ENCODE measurements around the gene KCNJ15.

Gene KCNJ15

DNA sequence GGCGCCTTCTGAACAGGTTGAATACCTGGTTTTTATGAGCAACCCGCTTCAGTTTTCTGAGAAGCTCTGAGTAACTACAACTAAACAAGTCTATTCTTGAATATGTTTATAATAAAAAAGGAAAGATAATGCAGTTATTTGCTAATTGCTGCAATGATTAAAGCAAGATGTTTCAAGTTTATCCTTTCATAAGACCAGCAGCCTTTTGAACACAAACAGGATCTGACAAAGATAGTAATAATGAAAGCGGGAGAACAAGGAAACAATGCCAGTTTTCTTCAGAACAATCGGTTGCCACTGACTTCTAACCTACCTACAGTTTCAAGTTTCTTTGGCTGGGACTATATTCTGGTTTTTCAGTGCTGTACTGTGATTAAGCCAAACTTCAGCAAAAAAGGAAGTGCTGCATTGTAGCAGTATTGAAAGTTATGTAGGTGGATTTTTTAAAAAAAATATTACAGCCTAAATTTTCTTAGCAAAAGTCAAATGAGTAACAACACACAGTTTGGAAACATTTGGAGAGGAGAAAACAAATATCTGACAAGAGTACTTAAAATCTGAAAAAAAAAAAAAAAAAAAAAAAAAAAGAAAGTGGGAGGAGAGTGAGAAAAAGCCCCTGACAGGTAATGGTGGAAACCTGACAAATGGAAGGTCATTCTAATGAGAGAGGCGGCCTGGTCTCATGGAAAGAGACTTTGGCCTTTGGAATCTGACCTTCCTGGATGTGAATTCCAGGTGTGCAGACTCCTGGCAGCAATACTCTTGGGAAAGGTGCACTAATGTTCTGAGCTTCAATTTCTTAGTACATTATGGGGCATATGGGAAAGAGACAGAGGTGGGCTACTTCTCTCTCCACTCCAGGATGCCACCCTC is 11.4 kb downstream of the KCNJ15 start:
- no peak for DNase-seq (ENCODE audit: low read depth in 2 of 3, low spot score in 1 of 3)

DNA sequence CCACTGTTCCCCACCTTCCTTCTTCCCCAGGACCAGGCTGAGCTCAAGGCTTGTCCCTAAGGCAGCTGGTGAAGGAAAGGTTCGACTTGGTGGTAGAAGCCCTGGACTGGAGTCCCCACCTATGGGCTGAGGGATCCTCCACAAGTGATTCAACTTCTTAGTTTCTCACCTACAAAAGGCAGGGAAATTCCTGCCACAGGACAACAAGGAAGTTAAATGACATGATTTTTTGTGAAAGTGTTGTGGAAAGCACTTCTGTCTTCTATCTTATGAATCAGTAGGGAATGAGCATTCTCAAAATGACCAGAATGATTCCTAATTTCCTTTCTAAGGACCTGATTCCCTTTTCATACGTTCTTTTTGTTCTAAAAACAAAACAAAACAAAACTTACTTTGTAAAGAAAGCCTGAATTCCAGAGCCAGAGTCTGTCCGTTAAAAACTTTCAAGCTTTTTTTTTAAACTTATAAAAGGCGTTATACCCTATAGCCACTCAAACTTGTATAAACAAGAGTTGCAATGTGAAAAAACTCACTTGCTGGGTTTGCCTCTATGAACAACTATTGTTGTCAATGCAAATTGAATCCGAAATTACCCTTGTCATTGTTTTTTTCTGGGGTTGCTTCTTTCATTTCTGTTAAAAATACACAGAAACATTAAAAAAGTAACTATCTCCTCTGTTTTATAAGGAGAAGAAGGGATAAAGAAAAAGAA is 12.2 kb downstream of the KCNJ15 start:
- DNase-seq (ENCODE audit: low read depth in 2 of 3, low spot score in 1 of 3): no peak

DNA sequence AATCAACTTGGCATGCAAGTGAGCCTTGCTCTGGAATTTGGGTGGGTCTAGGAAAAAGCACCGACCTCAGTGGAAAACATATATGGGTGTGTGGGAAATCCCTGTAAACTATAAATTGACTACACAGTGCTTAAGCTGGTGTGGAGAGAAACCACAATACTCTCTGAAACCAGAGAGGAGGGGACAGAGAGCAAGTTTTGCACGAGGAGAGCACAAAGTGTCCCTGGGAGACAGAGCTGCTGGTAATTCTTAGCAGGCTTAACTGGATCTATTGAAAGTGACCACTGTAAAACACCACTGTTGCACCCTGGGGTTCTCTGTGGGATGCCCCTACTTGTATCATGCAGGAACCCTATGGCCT is 12.8 kb downstream of the KCNJ15 start:
- DNase-seq (ENCODE audit: low read depth in 2 of 3, low spot score in 1 of 3): no peak

DNA sequence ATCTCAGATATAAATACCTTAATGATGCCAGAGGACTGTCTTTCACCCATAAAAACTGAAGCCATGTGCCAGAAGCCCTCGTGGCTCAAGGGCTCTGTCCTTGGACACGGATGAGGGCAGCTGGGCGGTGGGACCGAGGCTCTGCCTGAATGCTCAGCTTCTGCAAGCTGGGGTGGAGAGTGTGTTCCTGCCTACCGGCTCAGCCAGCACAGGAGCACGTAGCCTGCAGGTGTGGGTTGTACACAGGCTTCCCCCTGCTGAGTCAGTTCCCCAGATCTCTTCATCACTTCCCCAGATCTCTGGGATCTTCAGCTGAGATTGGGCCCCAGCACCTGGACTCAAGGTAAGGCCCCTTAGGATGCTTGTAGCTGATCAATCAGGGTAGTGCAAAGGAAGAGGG is 15.4 kb downstream of the KCNJ15 start:
- no peak for DNase-seq (ENCODE audit: low read depth in 2 of 3, low spot score in 1 of 3)

DNA sequence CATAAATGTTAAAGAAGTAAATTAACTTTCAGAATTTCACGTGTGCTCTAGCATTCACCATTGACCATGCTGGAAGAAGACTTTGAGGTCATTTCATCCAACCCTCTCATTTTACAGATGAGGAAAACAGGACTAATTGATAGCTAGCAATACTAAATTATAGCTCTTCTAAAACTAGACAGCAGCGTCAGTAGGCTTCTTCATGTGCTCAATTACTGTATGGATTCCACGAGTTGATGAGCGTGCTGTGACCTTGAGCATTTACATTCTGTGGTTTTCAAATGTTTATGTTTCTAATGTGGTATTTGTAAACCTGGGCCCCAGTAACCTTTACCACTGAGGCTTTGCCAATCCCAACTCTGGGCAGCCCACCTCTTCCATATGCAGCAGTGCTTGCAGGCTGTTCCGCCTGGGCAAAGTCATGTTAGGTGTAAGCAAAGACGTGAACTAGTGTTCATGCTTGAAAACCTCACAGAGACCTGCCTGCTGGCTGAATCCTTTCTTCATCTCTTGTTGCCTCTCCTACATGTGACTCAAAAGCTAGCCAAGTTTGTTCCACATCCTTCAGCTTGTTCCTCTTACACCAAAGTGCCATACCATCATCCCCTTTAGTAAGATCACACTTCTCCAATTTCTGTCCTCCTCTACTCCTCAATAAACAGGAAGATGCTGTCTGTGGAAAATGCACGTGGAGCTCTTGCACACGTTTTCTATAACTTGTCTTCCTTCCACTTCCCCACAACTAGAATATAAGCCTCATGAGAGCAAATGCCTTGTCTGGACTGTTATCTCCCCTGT is 17.2 kb downstream of the KCNJ15 start:
- no peak for DNase-seq (ENCODE audit: low read depth in 2 of 3, low spot score in 1 of 3)

DNA sequence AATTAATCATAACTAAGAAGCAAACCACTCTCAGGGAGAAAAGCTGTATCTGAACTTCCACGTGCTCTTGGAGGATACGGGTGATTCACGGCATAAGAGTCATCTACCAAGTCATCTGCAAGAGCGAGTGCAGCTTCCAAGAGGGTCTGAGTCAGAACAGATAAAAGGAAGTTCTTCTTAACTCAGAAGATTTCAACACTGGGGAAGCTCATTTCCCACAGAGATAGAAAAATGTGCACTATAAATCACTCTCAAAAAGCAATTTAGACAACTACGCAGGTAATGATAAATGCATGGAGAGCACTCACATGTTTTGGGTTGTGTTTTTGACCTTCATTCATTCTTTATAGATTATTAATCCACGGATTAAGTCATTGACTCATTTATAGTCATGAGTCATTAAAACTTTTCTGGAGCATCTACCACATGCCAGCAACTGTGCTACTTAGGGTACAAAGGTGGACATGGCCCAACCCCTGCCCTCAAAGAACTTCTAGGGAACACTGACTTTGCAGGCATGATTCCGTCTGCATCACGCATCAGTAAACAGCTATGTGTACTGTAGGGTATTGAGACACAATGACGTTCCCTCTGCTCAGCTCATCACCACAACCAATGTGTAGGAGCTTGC is 20.8 kb downstream of the KCNJ15 start:
- peak in 1 of 3 donors; percentile 10 for DNase-seq (ENCODE audit: low read depth in 2 of 3, low spot score in 1 of 3)

DNA sequence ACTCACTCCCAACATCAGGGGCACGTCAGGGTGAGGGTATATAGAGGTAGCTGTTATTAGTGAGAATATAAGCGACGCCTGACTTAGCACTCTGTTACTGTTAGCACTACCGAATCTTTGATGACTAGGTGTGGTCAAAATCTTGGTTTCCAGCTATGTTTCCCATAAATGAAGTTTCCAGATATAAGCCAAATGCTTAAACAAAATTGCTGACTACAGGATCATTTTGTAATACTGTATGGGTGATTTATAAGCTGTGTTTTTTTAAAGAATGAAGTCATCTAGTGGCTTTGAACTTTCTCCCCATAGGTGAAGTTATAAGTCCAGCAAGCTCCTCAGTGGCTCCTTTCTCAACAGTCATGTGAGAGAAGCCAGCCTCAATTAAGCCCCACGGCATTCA is 23.7 kb downstream of the KCNJ15 start:
- DNase-seq (ENCODE audit: low read depth in 2 of 3, low spot score in 1 of 3): no peak

DNA sequence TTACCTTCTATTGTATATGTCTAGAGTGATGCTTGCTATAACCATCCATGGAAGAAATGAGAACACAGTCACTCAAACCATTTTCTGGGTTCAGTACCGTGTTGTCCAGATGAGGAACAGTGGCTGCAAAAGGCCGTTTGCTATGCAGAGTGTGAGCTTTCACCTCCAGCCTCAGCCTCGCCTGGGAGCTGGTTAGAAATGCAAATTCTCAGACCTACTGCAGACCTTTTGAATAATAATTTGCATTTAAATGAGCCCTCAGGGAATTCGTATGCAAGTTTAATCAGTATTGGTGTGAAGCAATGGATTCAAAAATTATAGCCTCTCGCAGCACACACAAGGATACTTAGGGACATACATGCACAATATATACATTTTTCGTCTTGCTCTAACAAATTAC is 24.1 kb downstream of the KCNJ15 start:
- DNase-seq (ENCODE audit: low read depth in 2 of 3, low spot score in 1 of 3): no peak

DNA sequence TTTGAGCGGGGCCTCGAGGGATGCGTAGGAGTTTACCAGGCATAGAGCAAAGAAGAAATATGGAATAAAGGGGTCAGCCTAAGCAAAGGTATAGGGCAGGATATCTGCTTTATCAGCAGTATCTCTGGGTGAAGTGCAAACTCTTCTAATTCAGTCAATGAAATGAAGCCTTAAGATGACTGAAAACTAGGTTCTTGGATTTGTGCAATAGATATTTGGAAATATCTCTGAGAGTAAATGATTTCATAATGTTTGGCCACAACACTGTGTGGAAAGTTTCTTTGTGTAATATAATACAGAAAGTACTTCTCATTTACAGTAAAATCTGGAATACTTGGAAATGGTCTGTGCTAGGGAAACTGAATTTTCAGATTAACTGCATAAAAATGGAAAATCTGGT is 26.1 kb downstream of the KCNJ15 start:
- DNase-seq (ENCODE audit: low read depth in 2 of 3, low spot score in 1 of 3): no peak

DNA sequence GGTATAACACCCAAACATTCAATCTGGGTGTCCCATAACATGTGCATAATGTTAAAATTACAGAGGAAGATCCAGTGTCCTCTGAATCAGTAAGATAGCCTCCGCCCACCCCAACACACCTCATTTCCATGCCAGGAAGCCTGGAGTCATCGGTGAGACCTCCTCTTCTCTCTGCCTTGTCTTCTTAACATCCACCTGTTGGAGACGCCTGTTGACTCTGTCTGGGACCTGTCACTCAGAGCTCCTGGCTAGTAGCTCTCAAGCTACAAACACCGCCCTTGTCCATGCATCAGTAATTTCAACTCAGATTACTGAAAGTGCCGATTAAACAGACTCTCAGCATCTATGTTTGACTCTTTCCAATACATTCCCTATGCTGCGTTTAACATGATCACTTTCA is 27.4 kb downstream of the KCNJ15 start:
- DNase-seq (ENCODE audit: low read depth in 2 of 3, low spot score in 1 of 3): no peak

DNA sequence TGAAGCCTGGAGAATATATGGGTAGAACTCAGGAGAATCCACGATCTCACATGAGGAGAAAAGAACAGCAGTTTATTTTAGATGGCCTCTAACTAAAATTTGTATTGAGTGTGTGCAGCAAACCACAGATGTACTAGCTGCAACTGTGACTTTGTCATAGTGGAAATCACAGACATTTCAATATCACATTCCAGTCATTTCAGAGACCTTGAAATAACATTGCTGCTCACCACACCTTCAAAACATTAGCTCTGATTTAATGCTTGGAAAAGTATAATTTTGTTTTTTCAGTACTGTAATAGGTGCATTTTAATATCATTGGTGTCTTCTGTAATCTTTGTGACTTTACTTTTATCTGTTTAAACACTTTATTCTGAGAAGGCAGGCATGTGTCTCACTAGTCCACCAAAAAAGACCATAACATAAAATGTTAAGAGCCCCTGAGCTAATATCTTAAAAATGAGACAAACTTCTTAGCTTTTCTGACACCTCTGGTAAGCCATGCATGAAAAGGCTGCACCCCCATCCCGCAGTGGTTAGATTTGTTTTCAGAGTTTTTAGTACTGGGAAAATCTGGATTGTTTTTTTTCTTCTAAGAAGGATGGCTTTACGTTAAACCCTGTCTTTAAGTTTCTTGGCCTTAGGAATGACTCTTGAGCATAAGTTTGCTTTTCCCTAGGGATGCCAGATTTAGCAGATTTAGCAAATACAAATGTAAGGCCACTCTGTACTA is 30.1 kb downstream of the KCNJ15 start:
- no peak for DNase-seq (ENCODE audit: low read depth in 2 of 3, low spot score in 1 of 3)

DNA sequence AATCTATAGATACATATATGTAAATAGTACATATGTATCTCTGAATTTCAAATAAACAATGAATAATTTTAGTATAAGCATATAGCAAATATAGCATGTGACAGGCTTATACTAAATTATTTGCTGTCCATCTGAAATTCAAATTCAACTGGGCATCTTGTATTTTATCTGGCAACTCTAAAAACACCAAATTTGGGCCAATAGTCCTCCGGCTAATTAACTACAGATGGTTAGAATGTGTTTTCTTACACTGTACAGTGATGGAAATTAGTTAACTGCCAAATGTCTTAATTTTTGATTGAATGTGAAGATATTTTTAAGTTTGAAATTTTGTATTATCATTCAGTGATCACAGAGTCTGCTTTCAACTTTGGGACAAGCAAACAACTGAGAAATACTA is 30.7 kb downstream of the KCNJ15 start:
- DNase-seq (ENCODE audit: low read depth in 2 of 3, low spot score in 1 of 3): no peak

DNA sequence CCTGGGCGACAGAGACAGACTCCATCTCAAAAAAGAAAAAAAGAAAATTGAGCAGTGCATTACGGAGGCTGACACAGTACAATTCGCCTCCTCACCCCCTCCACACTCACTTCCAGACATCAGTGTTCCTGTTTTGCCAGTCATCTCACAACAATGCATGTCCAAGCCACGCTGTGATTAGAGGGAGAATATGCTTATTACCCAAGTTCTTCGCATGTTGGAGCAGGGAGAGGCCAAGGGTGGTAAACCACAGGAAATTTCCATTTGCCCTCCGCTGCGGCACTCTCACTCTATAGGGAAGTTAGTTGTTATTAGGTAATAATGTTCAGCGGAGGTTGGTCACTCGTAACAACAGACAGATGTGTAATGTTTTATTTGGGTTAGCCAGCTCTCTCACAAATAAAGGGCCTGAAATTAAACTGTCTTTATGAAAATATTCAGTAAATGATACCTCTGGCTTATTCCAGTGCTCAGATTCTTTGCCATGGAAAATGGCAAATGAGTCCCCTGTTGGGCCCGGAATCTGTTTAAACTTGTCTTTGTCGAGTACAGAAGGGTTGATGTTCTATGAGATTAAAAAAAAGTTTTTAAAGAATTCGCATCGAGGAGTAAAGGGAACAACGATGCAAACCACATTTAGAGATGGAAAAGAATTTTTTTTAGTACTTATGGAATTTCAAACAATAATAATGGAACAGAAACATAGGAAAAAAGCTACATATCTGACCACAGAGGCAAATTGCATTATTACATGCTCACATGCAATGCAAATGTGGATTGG is 33.1 kb downstream of the KCNJ15 start:
- DNase-seq (ENCODE audit: low read depth in 2 of 3, low spot score in 1 of 3): no peak

DNA sequence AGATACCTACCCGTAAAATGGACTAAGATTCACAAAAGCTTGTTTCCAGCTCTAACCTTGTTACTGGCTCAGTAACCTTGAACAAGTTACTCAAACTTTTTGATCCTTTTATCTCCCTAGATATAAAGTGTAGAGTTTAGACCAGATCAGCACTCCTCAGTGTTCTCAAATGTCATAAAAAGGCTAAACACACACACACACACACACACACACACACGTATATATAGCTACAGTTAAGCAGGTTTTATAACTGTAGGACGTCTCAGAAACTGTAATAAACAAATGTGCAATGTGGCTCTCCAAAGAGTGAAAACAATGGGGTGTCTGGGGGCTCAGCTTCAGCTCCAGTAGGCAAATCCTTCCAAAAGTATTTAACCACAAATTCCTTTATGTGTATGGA is 34.0 kb downstream of the KCNJ15 start:
- DNase-seq (ENCODE audit: low read depth in 2 of 3, low spot score in 1 of 3): no peak

DNA sequence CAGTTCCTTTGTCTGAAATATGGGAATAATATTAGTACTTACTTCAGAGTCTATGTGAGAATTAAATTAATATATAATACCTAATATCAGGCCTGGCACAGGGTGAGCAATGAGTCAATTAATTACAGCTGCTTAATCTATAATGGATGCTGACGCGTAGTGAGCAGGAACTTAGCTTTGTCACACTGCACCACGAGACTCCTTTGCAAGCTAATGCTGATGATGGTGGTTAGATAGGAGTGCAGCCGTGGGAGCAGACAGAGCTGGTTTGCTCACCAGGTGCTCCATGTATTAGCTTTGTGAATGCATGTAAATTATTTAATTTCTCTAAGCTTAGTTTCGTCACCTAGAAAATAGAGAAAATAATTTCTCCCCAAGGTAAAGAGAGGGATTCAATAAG is 35.1 kb downstream of the KCNJ15 start:
- no peak for DNase-seq (ENCODE audit: low read depth in 2 of 3, low spot score in 1 of 3)

DNA sequence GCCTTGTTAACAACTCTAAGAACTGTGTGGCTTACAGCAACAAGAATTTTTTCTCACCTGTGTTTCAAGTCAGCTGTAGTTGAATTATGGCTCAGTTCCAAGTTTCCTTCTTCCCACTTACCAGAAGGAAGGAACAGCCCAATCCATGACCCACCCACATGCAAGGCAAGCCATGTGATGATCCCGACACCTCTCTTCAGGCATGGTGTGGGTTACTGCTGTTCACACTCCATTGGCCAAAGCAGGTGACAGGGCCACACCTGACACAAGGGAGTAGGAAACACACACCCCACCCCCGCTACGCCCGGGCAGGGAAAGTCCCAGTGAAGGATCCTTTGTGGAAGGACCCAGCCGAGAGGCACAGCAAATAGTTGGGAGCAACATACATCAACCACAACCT is 36.3 kb downstream of the KCNJ15 start:
- DNase-seq (ENCODE audit: low read depth in 2 of 3, low spot score in 1 of 3): no peak

DNA sequence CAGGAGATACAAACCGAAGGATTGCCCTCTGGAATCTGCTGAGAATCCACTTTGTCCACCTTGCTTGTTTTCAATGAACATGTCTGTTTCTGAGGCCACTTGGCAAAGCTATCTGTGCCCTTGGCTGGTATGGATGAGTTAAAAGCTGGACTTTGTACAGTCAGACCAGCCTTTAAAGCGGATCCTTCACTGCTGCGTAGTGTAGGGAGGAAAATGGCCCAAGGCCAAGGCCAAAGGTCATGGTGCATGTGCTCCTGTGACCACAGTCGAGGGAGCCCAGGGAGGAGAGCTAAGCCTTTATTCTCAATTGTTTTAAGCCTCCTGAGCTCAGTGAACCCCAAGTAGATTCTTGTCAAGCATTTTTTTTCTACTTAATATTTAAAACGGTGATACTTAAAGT is 37.0 kb downstream of the KCNJ15 start:
- no peak for DNase-seq (ENCODE audit: low read depth in 2 of 3, low spot score in 1 of 3)

DNA sequence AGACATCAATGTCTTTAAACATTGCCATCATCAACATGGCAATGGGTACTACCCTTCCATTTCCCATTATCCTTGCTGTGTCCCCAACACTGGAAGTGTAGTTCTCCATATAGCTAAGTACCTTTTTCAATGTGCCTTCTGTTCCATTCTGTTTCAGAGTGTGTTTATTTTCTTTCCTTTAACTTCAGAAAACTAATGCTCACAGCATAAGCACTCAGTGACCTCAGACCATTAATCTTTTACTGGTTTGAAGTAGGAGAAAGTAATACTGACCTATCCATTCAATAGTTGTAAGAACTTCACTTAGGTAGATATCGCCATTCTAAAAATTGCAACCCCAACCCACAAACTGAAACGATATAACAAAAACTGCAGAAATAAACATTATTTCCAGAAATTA is 37.8 kb downstream of the KCNJ15 start:
- DNase-seq (ENCODE audit: low read depth in 2 of 3, low spot score in 1 of 3): no peak

DNA sequence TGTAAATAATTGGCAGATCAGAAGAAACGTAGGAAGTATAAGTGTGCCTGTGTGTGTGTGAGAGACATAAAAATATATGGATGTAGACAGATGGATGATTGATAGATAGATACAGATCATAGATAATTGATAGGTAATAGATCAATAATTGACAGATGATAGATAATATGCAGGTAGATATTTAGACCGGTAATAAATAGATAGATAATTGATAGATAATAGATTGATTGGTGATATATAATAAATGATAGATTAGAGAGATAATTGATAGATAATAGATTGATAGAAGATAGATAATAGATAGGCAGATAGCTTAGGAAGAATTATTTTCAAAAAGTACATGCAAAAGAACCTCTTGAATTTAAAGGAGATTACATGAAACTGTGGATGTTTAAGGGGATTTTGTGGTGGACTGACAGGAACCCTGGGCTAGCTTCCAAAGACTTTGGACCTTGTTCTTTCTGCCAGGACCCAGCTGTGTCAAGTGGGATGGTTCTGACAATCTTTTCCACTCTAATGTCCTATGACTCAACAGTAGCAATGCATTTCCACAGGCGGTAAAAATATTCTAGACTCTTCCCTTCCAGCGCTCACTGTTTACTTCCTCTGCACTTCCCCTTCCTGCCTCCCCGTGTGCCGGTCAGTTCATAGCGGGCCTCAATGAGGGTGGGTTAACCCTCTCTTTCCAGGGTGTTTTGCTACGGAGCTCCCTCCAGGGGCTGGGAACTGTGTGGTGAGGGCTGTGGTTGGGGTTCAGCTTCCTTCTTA is 39.4 kb downstream of the KCNJ15 start:
- DNase-seq (ENCODE audit: low read depth in 2 of 3, low spot score in 1 of 3): no peak

Measured in stimulated activated CD4-positive, alpha-beta T cell treated with anti-CD3 and anti-CD28 coated beads, Interleukin-12 subunit alpha, Interleukin-12 subunit beta, amount 100 ng/mL, for 48 hours (primary cell).